Neural cell (in vitro differentiated cells): ENCODE data around the gene CFAP58. TPM values are rescaled to one million over a fixed set of nuclear protein-coding genes. Genes with fewer than 3 reads are reported as not detected.

Experiments used
- H2AFZ ChIP-seq: fragments of 200-600, 300-800 bp; sonication (generic), shearing (Covaris generic); 2 replicates; pipeline ENCODE4 v1.6.0; 2014; ENCODE audit warnings: low read depth, mild to moderate bottlenecking, antibody characterized with exemption, low read length, moderate library complexity
- H3F3A ChIP-seq: fragments of 200-600 bp; shearing (Covaris generic); 2 replicates; pipeline ENCODE4 v1.6.1; 2016; ENCODE audit warnings: mild to moderate bottlenecking, moderate library complexity, mixed read lengths, antibody characterized with exemption, low read length; ENCODE audit not compliant: insufficient read depth, poor library complexity, severe bottlenecking
- H3K27ac ChIP-seq: fragments of 200-600, 300-800 bp; sonication (generic), shearing (Covaris generic); 2 replicates; pipeline ENCODE4 v1.5.1; 2014; ENCODE audit warnings: mild to moderate bottlenecking, low read length, moderate library complexity
- H3K27me3 ChIP-seq: fragments of 300-800, 200-600 bp; sonication (generic), shearing (Covaris generic); 2 replicates; pipeline ENCODE4 v1.6.0; 2014; ENCODE audit warnings: mild to moderate bottlenecking, low read depth, low read length, moderate library complexity; ENCODE audit not compliant: insufficient read depth
- H3K36me3 ChIP-seq: fragments of 300-800, 200-600 bp; sonication (generic), shearing (Covaris generic); 2 replicates; pipeline ENCODE4 v1.5.1; 2014; ENCODE audit warnings: mild to moderate bottlenecking, antibody characterized with exemption, low read length, moderate library complexity; ENCODE audit not compliant: insufficient read depth
- H3K4me2 ChIP-seq: fragments of 300-800, 200-600 bp; sonication (generic), shearing (Covaris generic); 2 replicates; pipeline ENCODE4 v1.6.0; 2014; ENCODE audit warnings: mild to moderate bottlenecking, low read length
- H3K4me3 ChIP-seq: fragments of 300-800, 200-600 bp; sonication (generic), shearing (Covaris generic); 2 replicates; pipeline ENCODE4 v1.5.1; 2014; ENCODE audit warnings: mild to moderate bottlenecking, low read length, moderate library complexity
- H3K79me2 ChIP-seq: fragments of 200-600 bp; shearing (Covaris generic); replicated peaks from 2 replicates; pipeline ENCODE4 v1.6.0; 2014; ENCODE audit warnings: mild to moderate bottlenecking, low read length, moderate library complexity; ENCODE audit not compliant: insufficient read depth
- H3K9ac ChIP-seq: fragments of 300-800, 200-600 bp; sonication (generic), shearing (Covaris generic); 2 replicates; pipeline ENCODE4 v1.6.1; 2016; ENCODE audit warnings: mild to moderate bottlenecking, low read length, mixed read lengths
- H3K9me2 ChIP-seq: fragments of 200-600 bp; shearing (Covaris generic); 2 replicates; pipeline ENCODE4 v1.6.1; 2016; ENCODE audit warnings: mild to moderate bottlenecking, low read length, mixed read lengths; ENCODE audit not compliant: insufficient read depth
- H3K9me3 ChIP-seq: fragments of 200-600, 300-800 bp; sonication (generic), shearing (Covaris generic); 2 replicates; pipeline ENCODE4 v1.6.1; 2016; ENCODE audit warnings: mild to moderate bottlenecking, mixed run types, low read length, moderate library complexity, mixed read lengths
- H4K20me1 ChIP-seq: fragments of 200-600 bp; shearing (Covaris generic); 2 replicates; pipeline ENCODE4 v1.6.1; 2016; ENCODE audit warnings: mild to moderate bottlenecking, mixed run types; ENCODE audit not compliant: insufficient read depth
- EP300 ChIP-seq: fragments of 450-650 bp; conservative IDR thresholded peaks from 2 replicates; pipeline ENCODE4 v1.6.1; 2014; ENCODE audit warnings: antibody characterized with exemption, mild to moderate bottlenecking, moderate library complexity; ENCODE audit not compliant: poor library complexity, severe bottlenecking
- EZH2 ChIP-seq: fragments of 200-600, 300-800 bp; shearing (Covaris generic), sonication (generic); IDR thresholded peaks from 2 replicates; pipeline ENCODE4 v1.6.1; 2014; ENCODE audit warnings: antibody characterized with exemption, low read length, borderline replicate concordance, mild to moderate bottlenecking; ENCODE audit not compliant: insufficient read depth, poor library complexity, severe bottlenecking
- MXI1 ChIP-seq: fragments of 450-650 bp; conservative IDR thresholded peaks from 2 replicates; pipeline ENCODE4 v1.6.1; 2014; ENCODE audit warnings: antibody characterized with exemption, mild to moderate bottlenecking; ENCODE audit not compliant: poor library complexity, severe bottlenecking
- POLR2AphosphoS5 ChIP-seq: IDR thresholded peaks from 2 replicates; pipeline ENCODE4 v1.6.1; 2012
- RAD21 ChIP-seq: fragments of 450-650 bp; conservative IDR thresholded peaks from 2 replicates; pipeline ENCODE4 v1.6.1; 2014; ENCODE audit warnings: antibody characterized with exemption, mild to moderate bottlenecking, moderate library complexity
- SMC3 ChIP-seq: fragments of 450-650 bp; conservative IDR thresholded peaks from 2 replicates; pipeline ENCODE4 v1.6.1; 2014; ENCODE audit warnings: antibody characterized with exemption, mild to moderate bottlenecking, moderate library complexity; ENCODE audit not compliant: poor library complexity
- TAF1 ChIP-seq: IDR thresholded peaks from 2 replicates; pipeline ENCODE4 v1.6.1; 2012; ENCODE audit warnings: low read depth
- polyA plus RNA-seq: library from polyadenylated mRNA; depleted of rRNA; stranded (reverse); fragments of >200 nt; gene quantifications from 2 replicates; pipeline ENCODE4 v1.2.3, GENCODE V29; 2014
- TF ChIP-seq, protein P1 (sequence below): fragments of 450-650 bp; IDR thresholded peaks from 2 replicates; pipeline ENCODE4 v1.5.1; 2014; ENCODE audit warnings: antibody characterized with exemption, mild to moderate bottlenecking, moderate library complexity; ENCODE audit not compliant: poor library complexity, severe bottlenecking
- TF ChIP-seq, protein P2 (sequence below): IDR thresholded peaks from 2 replicates; pipeline ENCODE4 v1.6.1; 2012; ENCODE audit warnings: borderline replicate concordance

Gene CFAP58
- polyA plus RNA-seq, 1 donor from 2014 or later: not detected

DNA sequence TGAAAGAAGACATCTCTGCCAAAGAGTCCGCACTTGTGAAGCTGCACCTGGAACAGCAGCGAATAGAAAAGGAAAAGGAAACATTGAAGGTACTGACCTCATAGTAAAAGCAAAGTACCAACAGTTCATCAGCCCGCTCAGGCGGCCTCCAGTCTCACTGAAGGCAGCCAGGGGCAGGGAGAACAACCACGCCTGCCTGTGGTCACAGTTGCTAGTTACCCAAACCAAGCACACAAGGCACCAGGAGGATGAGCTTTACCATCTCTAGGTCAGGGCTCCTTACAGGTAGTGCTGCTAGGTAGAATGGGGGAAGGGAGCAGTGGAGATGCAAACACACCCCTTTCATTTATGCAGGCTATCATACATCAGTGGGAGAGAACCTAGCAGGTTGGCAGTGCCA lies 39.8 kb downstream of the CFAP58 start:
- Histone ChIP-seq H3K27me3 (no peaks in the 10 kb centered on the region), H3K36me3 (no peaks in the 10 kb centered on the region), H3K9me3 (no peaks in the 10 kb centered on the region), H3K9ac (no peak overlapping the region), H4K20me1 (no peaks in the 10 kb centered on the region), H3K9me2 (no peaks in the 10 kb centered on the region), H3F3A (no peaks in the 10 kb centered on the region), H3K27ac (no peak overlapping the region), H3K4me2 (no peak overlapping the region), H3K4me3 (no peak overlapping the region), H3K79me2 (no peaks in the 10 kb centered on the region), H2AFZ (no peak overlapping the region)
- TF ChIP-seq, protein P1, sequence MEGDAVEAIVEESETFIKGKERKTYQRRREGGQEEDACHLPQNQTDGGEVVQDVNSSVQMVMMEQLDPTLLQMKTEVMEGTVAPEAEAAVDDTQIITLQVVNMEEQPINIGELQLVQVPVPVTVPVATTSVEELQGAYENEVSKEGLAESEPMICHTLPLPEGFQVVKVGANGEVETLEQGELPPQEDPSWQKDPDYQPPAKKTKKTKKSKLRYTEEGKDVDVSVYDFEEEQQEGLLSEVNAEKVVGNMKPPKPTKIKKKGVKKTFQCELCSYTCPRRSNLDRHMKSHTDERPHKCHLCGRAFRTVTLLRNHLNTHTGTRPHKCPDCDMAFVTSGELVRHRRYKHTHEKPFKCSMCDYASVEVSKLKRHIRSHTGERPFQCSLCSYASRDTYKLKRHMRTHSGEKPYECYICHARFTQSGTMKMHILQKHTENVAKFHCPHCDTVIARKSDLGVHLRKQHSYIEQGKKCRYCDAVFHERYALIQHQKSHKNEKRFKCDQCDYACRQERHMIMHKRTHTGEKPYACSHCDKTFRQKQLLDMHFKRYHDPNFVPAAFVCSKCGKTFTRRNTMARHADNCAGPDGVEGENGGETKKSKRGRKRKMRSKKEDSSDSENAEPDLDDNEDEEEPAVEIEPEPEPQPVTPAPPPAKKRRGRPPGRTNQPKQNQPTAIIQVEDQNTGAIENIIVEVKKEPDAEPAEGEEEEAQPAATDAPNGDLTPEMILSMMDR: no peak
- no peak for TF ChIP-seq POLR2AphosphoS5
- TF ChIP-seq, protein P2, sequence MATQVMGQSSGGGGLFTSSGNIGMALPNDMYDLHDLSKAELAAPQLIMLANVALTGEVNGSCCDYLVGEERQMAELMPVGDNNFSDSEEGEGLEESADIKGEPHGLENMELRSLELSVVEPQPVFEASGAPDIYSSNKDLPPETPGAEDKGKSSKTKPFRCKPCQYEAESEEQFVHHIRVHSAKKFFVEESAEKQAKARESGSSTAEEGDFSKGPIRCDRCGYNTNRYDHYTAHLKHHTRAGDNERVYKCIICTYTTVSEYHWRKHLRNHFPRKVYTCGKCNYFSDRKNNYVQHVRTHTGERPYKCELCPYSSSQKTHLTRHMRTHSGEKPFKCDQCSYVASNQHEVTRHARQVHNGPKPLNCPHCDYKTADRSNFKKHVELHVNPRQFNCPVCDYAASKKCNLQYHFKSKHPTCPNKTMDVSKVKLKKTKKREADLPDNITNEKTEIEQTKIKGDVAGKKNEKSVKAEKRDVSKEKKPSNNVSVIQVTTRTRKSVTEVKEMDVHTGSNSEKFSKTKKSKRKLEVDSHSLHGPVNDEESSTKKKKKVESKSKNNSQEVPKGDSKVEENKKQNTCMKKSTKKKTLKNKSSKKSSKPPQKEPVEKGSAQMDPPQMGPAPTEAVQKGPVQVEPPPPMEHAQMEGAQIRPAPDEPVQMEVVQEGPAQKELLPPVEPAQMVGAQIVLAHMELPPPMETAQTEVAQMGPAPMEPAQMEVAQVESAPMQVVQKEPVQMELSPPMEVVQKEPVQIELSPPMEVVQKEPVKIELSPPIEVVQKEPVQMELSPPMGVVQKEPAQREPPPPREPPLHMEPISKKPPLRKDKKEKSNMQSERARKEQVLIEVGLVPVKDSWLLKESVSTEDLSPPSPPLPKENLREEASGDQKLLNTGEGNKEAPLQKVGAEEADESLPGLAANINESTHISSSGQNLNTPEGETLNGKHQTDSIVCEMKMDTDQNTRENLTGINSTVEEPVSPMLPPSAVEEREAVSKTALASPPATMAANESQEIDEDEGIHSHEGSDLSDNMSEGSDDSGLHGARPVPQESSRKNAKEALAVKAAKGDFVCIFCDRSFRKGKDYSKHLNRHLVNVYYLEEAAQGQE: no peak
- TF ChIP-seq MXI1: no peak
- TF ChIP-seq TAF1: no peak
- TF ChIP-seq EZH2: no peak
- no peak for TF ChIP-seq EP300
- no peak for TF ChIP-seq SMC3
- no peak for TF ChIP-seq RAD21

DNA sequence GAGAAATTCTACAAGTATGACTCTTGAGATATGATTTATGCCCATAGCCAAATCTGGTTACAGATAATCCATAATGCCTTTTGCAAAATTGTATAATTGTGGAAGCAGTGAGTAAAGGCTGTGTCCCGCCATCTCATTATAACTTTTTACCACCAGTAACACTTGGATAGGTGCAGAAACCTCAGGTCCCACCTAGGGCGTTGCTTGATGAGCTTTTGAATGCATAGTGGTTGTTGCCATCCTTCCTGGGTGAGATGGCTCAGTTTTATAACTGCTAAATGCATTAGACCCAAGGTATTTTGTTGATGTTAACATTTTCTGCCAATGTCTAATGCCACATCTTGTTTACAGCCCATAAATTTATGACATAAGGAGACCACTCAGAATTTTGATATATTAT lies 42.9 kb downstream of the CFAP58 start:
- TF ChIP-seq SMC3 (no peak), EZH2 (no peak)
- Histone ChIP-seq H3K9me3 (no peaks in the 10 kb centered on the region), H3K4me3 (no peak overlapping the region), H3K4me2 (no peak overlapping the region), H4K20me1 (no peaks in the 10 kb centered on the region), H2AFZ (no peak overlapping the region), H3K27me3 (no peaks in the 10 kb centered on the region), H3K79me2 (no peaks in the 10 kb centered on the region), H3K27ac (no peak overlapping the region), H3K9ac (no peak overlapping the region), H3F3A (no peaks in the 10 kb centered on the region), H3K9me2 (no peaks in the 10 kb centered on the region), H3K36me3 (no peaks in the 10 kb centered on the region)

DNA sequence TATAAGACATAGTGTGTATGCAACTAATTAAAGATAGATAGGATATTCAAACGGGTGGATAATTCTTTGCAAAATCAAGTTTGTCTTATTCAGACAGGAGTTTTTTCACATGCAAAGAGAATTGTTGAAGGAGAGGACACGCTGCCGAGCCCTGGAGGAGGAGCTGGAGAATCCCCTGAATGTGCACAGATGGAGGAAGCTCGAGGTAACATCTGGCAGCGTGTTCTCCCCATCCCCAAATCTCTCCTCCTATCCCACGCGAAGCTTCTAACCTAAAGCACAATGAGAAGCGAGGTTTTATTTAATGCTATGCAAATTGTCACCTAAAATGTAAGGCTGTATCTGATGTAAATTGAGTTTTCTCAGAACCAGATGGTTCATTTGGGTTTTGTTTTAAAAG lies 50.0 kb downstream of the CFAP58 start:
- TF ChIP-seq POLR2AphosphoS5 (no peak), MXI1 (no peak), EP300 (no peak), SMC3 (no peak), TAF1 (no peak), RAD21 (no peak), EZH2 (no peak)
- TF ChIP-seq, protein P1: no peak
- TF ChIP-seq, protein P2: no peak
- Histone ChIP-seq H3K4me2 (no peak overlapping the region), H3K9me2 (no peaks in the 10 kb centered on the region), H3K9ac (no peak overlapping the region), H4K20me1 (no peaks in the 10 kb centered on the region), H3K9me3 (no peaks in the 10 kb centered on the region), H2AFZ (no peak overlapping the region), H3K27ac (no peak overlapping the region), H3K27me3 (no peaks in the 10 kb centered on the region), H3K4me3 (no peak overlapping the region), H3F3A (no peaks in the 10 kb centered on the region), H3K79me2 (no peaks in the 10 kb centered on the region), H3K36me3 (no peaks in the 10 kb centered on the region)
